Endothelial cell of umbilical vein (primary cell): Measurements from ENCODE around the gene NALCN. TPM values are rescaled to one million over a fixed set of nuclear protein-coding genes. Genes with fewer than 3 reads are reported as not detected.

ENCODE experiments used
- BruUV-seq: library from RNA; stranded (reverse); fragments of 400-500 nt; replicated peaks from 2 replicates; lab custom pipeline; 2021; lab: Mats Ljungman, UMichigan
- CTCF ChIA-PET: fragments of 300-600, 350-600 bp; sonication (Branson Sonifier 250); formaldehyde crosslinking; loops from one replicate; lab custom pipeline; 2021; ENCODE audit warnings: antibody characterized with exemption, inconsistent platforms; lab: Charles Lee
- POLR2A ChIA-PET: fragments of 300-600, 350-600 bp; sonication (Branson Sonifier 250); formaldehyde crosslinking; loops from one replicate; lab custom pipeline; 2021; ENCODE audit warnings: antibody characterized with exemption, inconsistent platforms; lab: Charles Lee
- DNase-seq: peaks from one replicate; pipeline ENCODE4 v3.0.0-alpha.2; 2011; ENCODE audit warnings: low read depth, low spot score
- FAIRE-seq: peaks from 2 replicates; lab custom pipeline; 2011; peaks lifted over from hg19 to GRCh38; lab: Jason Lieb, UNC
- H2AFZ ChIP-seq: 2 replicates; pipeline ENCODE4 v1.6.0; 2012; ENCODE audit warnings: low read depth, low read length, control low read depth, inconsistent platforms
- H3K27ac ChIP-seq: 2 replicates; pipeline ENCODE4 v1.5.1; 2011; ENCODE audit warnings: low read depth, mild to moderate bottlenecking, control low read depth, low read length, moderate library complexity; ENCODE audit not compliant: insufficient read depth
- H3K27me3 ChIP-seq, 2 experiments: 2 replicates each; pipeline versions ENCODE4 v1.6.0 to v1.6.1; 2011; ENCODE audit warnings: low read length in 2 of 2, mixed read lengths in 1 of 2; ENCODE audit not compliant: control insufficient read depth in 2 of 2, insufficient read depth in 2 of 2
- H3K36me3 ChIP-seq, 2 experiments: 2 replicates in 1 of 2; 3 replicates in 1 of 2; pipeline ENCODE4 v1.5.1; 2011; ENCODE audit warnings: low read length in 2 of 2, mild to moderate bottlenecking in 1 of 2, moderate library complexity in 1 of 2; ENCODE audit not compliant: control insufficient read depth in 2 of 2, insufficient read depth in 2 of 2; ENCODE audit errors: extremely low read depth in 1 of 2
- H3K4me1 ChIP-seq: 3 replicates; pipeline ENCODE4 v1.5.1; 2011; ENCODE audit warnings: mild to moderate bottlenecking, low read length; ENCODE audit not compliant: control insufficient read depth, insufficient read depth; ENCODE audit errors: extremely low read depth
- H3K4me2 ChIP-seq: 2 replicates; pipeline ENCODE4 v1.6.1; 2011; ENCODE audit warnings: low read length, control low read depth, mixed read lengths; ENCODE audit not compliant: insufficient read depth
- H3K4me3 ChIP-seq, 3 experiments: fragments of 200-600 bp in 1 of 3; sonication (generic), shearing (Covaris generic) in 1 of 3; replicated peaks in 1 of 3; 2 replicates each; pipeline ENCODE4 v1.5.1; 2011 to 2016; ENCODE audit warnings: control low read depth in 3 of 3, low read length in 3 of 3, mild to moderate bottlenecking in 2 of 3, inconsistent platforms in 1 of 3, low read depth in 1 of 3, moderate library complexity in 1 of 3; ENCODE audit not compliant: insufficient read depth in 1 of 3
- H3K79me2 ChIP-seq: 2 replicates; pipeline ENCODE4 v1.6.0; 2012; ENCODE audit warnings: low read length, inconsistent platforms; ENCODE audit not compliant: control insufficient read depth, insufficient read depth
- H3K9ac ChIP-seq: replicated peaks from 2 replicates; pipeline ENCODE3; 2011; ENCODE audit warnings: low read length, control low read depth; ENCODE audit not compliant: insufficient read depth; ENCODE audit errors: extremely low read depth
- H3K9me1 ChIP-seq: replicated peaks from 3 replicates; pipeline ENCODE4 v1.6.0; 2011; ENCODE audit warnings: mild to moderate bottlenecking, low read length; ENCODE audit not compliant: control insufficient read depth, insufficient read depth; ENCODE audit errors: extremely low read depth
- H3K9me3 ChIP-seq: replicated peaks from 2 replicates; pipeline ENCODE4 v1.5.1; 2012; ENCODE audit warnings: low read length, inconsistent platforms; ENCODE audit not compliant: control insufficient read depth, insufficient read depth
- H4K20me1 ChIP-seq: replicated peaks from 2 replicates; pipeline ENCODE3; 2011; ENCODE audit warnings: mild to moderate bottlenecking, low read length; ENCODE audit not compliant: control insufficient read depth, insufficient read depth; ENCODE audit errors: extremely low read depth
- CTCF ChIP-seq, 2 donors: IDR thresholded peaks; 1 replicate in 1 of 2; 2 replicates in 1 of 2; pipeline ENCODE4 v1.5.1; 2011; ENCODE audit warnings: low read length in 2 of 2, mild to moderate bottlenecking in 2 of 2, moderate library complexity in 2 of 2, control low read depth in 1 of 2, inconsistent platforms in 1 of 2, low read depth in 1 of 2; ENCODE audit not compliant: insufficient read depth in 1 of 2; ENCODE audit errors: extremely low read depth in 1 of 2
- GATA2 ChIP-seq: IDR thresholded peaks from 2 replicates; pipeline ENCODE4 v1.7.0; 2011; ENCODE audit warnings: low read depth, mild to moderate bottlenecking, moderate library complexity, mixed read lengths, low read length; ENCODE audit not compliant: insufficient read length, insufficient read depth
- JUN ChIP-seq: IDR thresholded peaks from 2 replicates; pipeline ENCODE4 v1.6.1; 2011; ENCODE audit warnings: borderline replicate concordance, low read depth; ENCODE audit not compliant: insufficient read length, insufficient read depth
- MAX ChIP-seq: IDR thresholded peaks from 2 replicates; pipeline ENCODE4 v1.6.1; 2011; ENCODE audit not compliant: insufficient read depth, insufficient read length
- dilution Hi-C: fragments of 300-500 bp; cut with MboI; formaldehyde crosslinking; loops from one replicate; pipeline ENCODE4 v1.15.0; 2019; ENCODE audit warnings: low sequenced_read_pairs; ENCODE audit not compliant: extremely low pct_ligation_motif_present
- intact Hi-C: fragments of 100-400 bp; cut with micrococcal nuclease; formaldehyde crosslinking; loops from one replicate; pipeline ENCODE4 v1.10.0; 2022
- polyA plus RNA-seq, 4 experiments: library from polyadenylated mRNA; depleted of rRNA in 3 of 4; stranded (reverse) in 3 of 4; unstranded in 1 of 4; fragments of >200 nt; gene quantifications; 2 replicates each; pipeline versions ENCODE4 v1.2.1 to v1.2.3, GENCODE V29; 2011 to 2012; ENCODE audit warnings: missing spikeins in 1 of 4
- total RNA-seq: library from RNA; stranded (reverse); gene quantifications from 2 replicates; pipeline ENCODE4 v1.2.3, GENCODE V29; 2021

Gene NALCN
- total and polyA plus RNA-seq, 2 donors (not counting 3 experiments of a cell fraction or from before 2014, with no cell fraction given): 3.3 to 4.4 TPM

- no peak overlapping the region for H3K4me2 ChIP-seq
- H3K9me3 ChIP-seq: no peaks in the 10 kb centered on the region
- H3K36me3 ChIP-seq: no peaks in the 10 kb centered on the region
- H4K20me1 ChIP-seq: no peaks in the 10 kb centered on the region
- no peak overlapping the region for H2AFZ ChIP-seq
- H3K27me3 ChIP-seq: no peaks in the 10 kb centered on the region
- no peaks in the 10 kb centered on the region for H3K9me1 ChIP-seq
- TF ChIP-seq MAX (no peak), GATA2 (no peak), JUN (no peak), CTCF (IDR thresholded peaks at IDR 0.05; ENCODE audit: extremely low read depth in 1 of 2, insufficient read depth in 1 of 2, low read depth in 1 of 2, low read length in 2 of 2) (no peak)
- POLR2A ChIA-PET: no interaction called here
- BruUV-seq: no TSS peak
- no peak overlapping the region for H3K9ac ChIP-seq
- no peaks in the 10 kb centered on the region for H3K79me2 ChIP-seq
- CTCF ChIA-PET: interaction anchor here (1.2 to 1.5 kb wide), 2 partner anchors 12 to 69 kb away, joined by 3 read pairs; no protein-coding TSS in a partner anchor
- FAIRE-seq (no peak), DNase-seq (no peak)
- H3K27ac ChIP-seq: no peak overlapping the region
- H3K4me3 ChIP-seq: no peak overlapping the region
- H3K4me1 ChIP-seq: no peaks in the 10 kb centered on the region
- dilution Hi-C loops (no loop called here), intact Hi-C loops (no loop called here)
Measured at GRCh38 chr13:101058841-101059240, 357.5 kb downstream of the NALCN start.
